SK-N-MC (cell line): ENCODE measurements around the gene SLC15A2.

Experiments used
- EZH2 ChIP-seq: fragments of 200-600 bp; sonication (generic); IDR thresholded peaks from one replicate; pipeline ENCODE4 v1.6.1; 2017; ENCODE audit warnings: antibody characterized with exemption
- FOXP2 ChIP-seq: optimal IDR thresholded peaks from 2 replicates; pipeline ENCODE3; 2011; ENCODE audit warnings: mild to moderate bottlenecking, moderate library complexity; ENCODE audit not compliant: insufficient read depth; ENCODE audit errors: extremely low read length, control extremely low read depth
- POLR2AphosphoS5 ChIP-seq: IDR thresholded peaks from 2 replicates; pipeline ENCODE4 v1.6.1; 2012; ENCODE audit warnings: mild to moderate bottlenecking, low read depth, low read length, borderline replicate concordance

GRCh38 chr3:121897296-121897695 is 3.1 kb downstream of the SLC15A2 start:
- TF ChIP-seq EZH2 = no peak
- TF ChIP-seq POLR2AphosphoS5 = no peak
- TF ChIP-seq FOXP2 = no peak
